ENCODE data around the gene RCVRN.

RCVRN gene

GRCh38 chr17:9943343-9943742, 38.3 kb upstream of the RCVRN start:
- no peak for TF ChIP-seq SP1 (IDR thresholded peaks at IDR 0.05)
- TF ChIP-seq ZNF384 (IDR thresholded peaks at IDR 0.05): no peak
- DNase-seq (ENCODE audit: extremely low spot score): no peak
- CTCF ChIA-PET: no interaction called here
- POLR2A ChIA-PET: no interaction called here

GRCh38 chr17:9942885-9943284, 37.8 kb upstream of the RCVRN start:
- POLR2A ChIA-PET: no interaction called here
- TF ChIP-seq BHLHE40 (IDR thresholded peaks at IDR 0.05; ENCODE audit: borderline replicate concordance) (no peak), FOXM1 (IDR thresholded peaks at IDR 0.05; ENCODE audit: borderline replicate concordance) (no peak), ELF4 (IDR thresholded peaks at IDR 0.05) (no peak), FOXA1 (IDR thresholded peaks at IDR 0.05) (no peak), SP1 (IDR thresholded peaks at IDR 0.05) (no peak), CTBP1 (IDR thresholded peaks at IDR 0.05; ENCODE audit: borderline replicate concordance) (no peak), LEF1 (IDR thresholded peaks at IDR 0.05; ENCODE audit: borderline replicate concordance) (no peak), TARDBP (IDR thresholded peaks at IDR 0.05) (no peak), ARNT (IDR thresholded peaks at IDR 0.05) (no peak), HDGF (IDR thresholded peaks at IDR 0.05; ENCODE audit: borderline replicate concordance) (no peak), L3MBTL2 (conservative IDR thresholded peaks at IDR 0.05) (no peak), SUZ12 (IDR thresholded peaks at IDR 0.05) (no peak), NFRKB (IDR thresholded peaks at IDR 0.05) (no peak), FOXK2 (IDR thresholded peaks at IDR 0.05) (no peak), PKNOX1 (IDR thresholded peaks at IDR 0.05) (no peak), ZNF384 (IDR thresholded peaks at IDR 0.05) (no peak)
- DNase-seq (ENCODE audit: extremely low spot score): no peak
- CTCF ChIA-PET: no interaction called here

GRCh38 chr17:9941305-9941704, 36.2 kb upstream of the RCVRN start:
- ChIA-PET POLR2A (no interaction called here), CTCF (interaction anchor here (0.6 to 1.1 kb wide), 2 partner anchors 17 to 183 kb away, joined by 4 to 7 read pairs; no protein-coding TSS in a partner anchor)
- TF ChIP-seq LEF1 (IDR thresholded peaks at IDR 0.05; ENCODE audit: borderline replicate concordance): no peak
- no peak for TF ChIP-seq SUZ12 (IDR thresholded peaks at IDR 0.05)
- TF ChIP-seq PKNOX1 (IDR thresholded peaks at IDR 0.05): no peak
- no peak for TF ChIP-seq ZNF384 (IDR thresholded peaks at IDR 0.05)
- no peak for TF ChIP-seq HDGF (IDR thresholded peaks at IDR 0.05; ENCODE audit: borderline replicate concordance)
- TF ChIP-seq FOXM1 (IDR thresholded peaks at IDR 0.05; ENCODE audit: borderline replicate concordance): no peak
- TF ChIP-seq ELF4 (IDR thresholded peaks at IDR 0.05): no peak
- TF ChIP-seq SP1 (IDR thresholded peaks at IDR 0.05): no peak
- TF ChIP-seq FOXA1 (IDR thresholded peaks at IDR 0.05): no peak
- no peak for TF ChIP-seq TARDBP (IDR thresholded peaks at IDR 0.05)
- no peak for TF ChIP-seq L3MBTL2 (conservative IDR thresholded peaks at IDR 0.05)
- no peak for TF ChIP-seq BHLHE40 (IDR thresholded peaks at IDR 0.05; ENCODE audit: borderline replicate concordance)
- no peak for DNase-seq (ENCODE audit: extremely low spot score)

- ChIA-PET CTCF (interaction anchor here (0.6 kb wide), 1 partner anchor 183 kb away, joined by 7 read pairs; no protein-coding TSS in a partner anchor), POLR2A (no interaction called here)
- TF ChIP-seq FOXA1 (IDR thresholded peaks at IDR 0.05): no peak
- DNase-seq (ENCODE audit: extremely low spot score): no peak
Observed at GRCh38 chr17:9940841-9941240, 35.8 kb upstream of the RCVRN start.

GRCh38 chr17:9938764-9939163, 33.7 kb upstream of the RCVRN start:
- ChIA-PET CTCF (no interaction called here), POLR2A (no interaction called here)
- TF ChIP-seq SUZ12 (IDR thresholded peaks at IDR 0.05) (no peak), ELF4 (IDR thresholded peaks at IDR 0.05) (no peak)
- DNase-seq (ENCODE audit: extremely low spot score): no peak

GRCh38 chr17:9937901-9938300, 32.8 kb upstream of the RCVRN start:
- no peak for DNase-seq (ENCODE audit: extremely low spot score)
- ChIA-PET CTCF (no interaction called here), POLR2A (no interaction called here)
- no peak for TF ChIP-seq ZNF384 (IDR thresholded peaks at IDR 0.05)
- TF ChIP-seq HDGF (IDR thresholded peaks at IDR 0.05; ENCODE audit: borderline replicate concordance): no peak
- TF ChIP-seq FOXA1 (IDR thresholded peaks at IDR 0.05): no peak
- no peak for TF ChIP-seq FOXK2 (IDR thresholded peaks at IDR 0.05)
- no peak for TF ChIP-seq LEF1 (IDR thresholded peaks at IDR 0.05; ENCODE audit: borderline replicate concordance)
- no peak for TF ChIP-seq SUZ12 (IDR thresholded peaks at IDR 0.05)
- TF ChIP-seq SP1 (IDR thresholded peaks at IDR 0.05): no peak
- no peak for TF ChIP-seq TARDBP (IDR thresholded peaks at IDR 0.05)
- TF ChIP-seq CTBP1 (IDR thresholded peaks at IDR 0.05; ENCODE audit: borderline replicate concordance): no peak
- TF ChIP-seq L3MBTL2 (conservative IDR thresholded peaks at IDR 0.05): no peak
- no peak for TF ChIP-seq PKNOX1 (IDR thresholded peaks at IDR 0.05)

- ChIA-PET CTCF (no interaction called here), POLR2A (no interaction called here)
- DNase-seq (ENCODE audit: extremely low spot score): no peak
- TF ChIP-seq FOXA1 (IDR thresholded peaks at IDR 0.05): no peak
- no peak for TF ChIP-seq ELF4 (IDR thresholded peaks at IDR 0.05)
- no peak for TF ChIP-seq NFRKB (IDR thresholded peaks at IDR 0.05)
- TF ChIP-seq FOXK2 (IDR thresholded peaks at IDR 0.05): no peak
- no peak for TF ChIP-seq L3MBTL2 (conservative IDR thresholded peaks at IDR 0.05)
- TF ChIP-seq BHLHE40 (IDR thresholded peaks at IDR 0.05; ENCODE audit: borderline replicate concordance): no peak
- no peak for TF ChIP-seq PKNOX1 (IDR thresholded peaks at IDR 0.05)
- TF ChIP-seq ARNT (IDR thresholded peaks at IDR 0.05): no peak
- no peak for TF ChIP-seq HDGF (IDR thresholded peaks at IDR 0.05; ENCODE audit: borderline replicate concordance)
- no peak for TF ChIP-seq FOXM1 (IDR thresholded peaks at IDR 0.05; ENCODE audit: borderline replicate concordance)
- no peak for TF ChIP-seq SP1 (IDR thresholded peaks at IDR 0.05)
- TF ChIP-seq TARDBP (IDR thresholded peaks at IDR 0.05): no peak
- TF ChIP-seq SUZ12 (IDR thresholded peaks at IDR 0.05): no peak
Observed at GRCh38 chr17:9937241-9937761, 32.2 kb upstream of the RCVRN start.
